Stimulated activated CD8-positive, alpha-beta memory T cell treated with anti-CD3 and anti-CD28 coated beads, Interleukin-7, amount 100 ng/mL, for 48 hours (primary cell): ENCODE results near the gene ITSN2.

Experiments used
- DNase-seq, 2 donors: peaks; one replicate each; pipeline ENCODE4 v3.0.0-alpha.2; 2020; ENCODE audit warnings: low read depth in 1 of 2; ENCODE audit errors: extremely low read depth in 1 of 2

ITSN2 gene

GRCh38 chr2:24189551-24189950 lies 170.8 kb downstream of the ITSN2 start:
- DNase-seq: no peak

- DNase-seq: no peak
Measured at GRCh38 chr2:24183366-24184069, 176.8 kb downstream of the ITSN2 start.

- no peak for DNase-seq
Measured at GRCh38 chr2:24182507-24182906, 177.8 kb downstream of the ITSN2 start.

GRCh38 chr2:24181849-24182248 lies 178.5 kb downstream of the ITSN2 start:
- DNase-seq: no peak

GRCh38 chr2:24179683-24180082 lies 180.7 kb downstream of the ITSN2 start:
- no peak for DNase-seq

- no peak for DNase-seq
Measured at GRCh38 chr2:24176326-24176725, 184.0 kb downstream of the ITSN2 start.

- DNase-seq: no peak
Measured at GRCh38 chr2:24175631-24176187, 184.6 kb downstream of the ITSN2 start.

- DNase-seq: no peak
Measured at GRCh38 chr2:24174851-24175277, 185.5 kb downstream of the ITSN2 start, which contains the start of gene FAM228A. FAM228A (plus strand) TSS chr2:24175053; CDS start chr2:24175481, 428 bp downstream.

- DNase-seq: no peak
Measured at GRCh38 chr2:24169023-24169422, 191.3 kb downstream of the ITSN2 start.

GRCh38 chr2:24164416-24164973 lies 195.8 kb downstream of the ITSN2 start:
- peak; percentile 6 to 8 for DNase-seq

GRCh38 chr2:24163601-24164000 lies 196.7 kb downstream of the ITSN2 start:
- no peak for DNase-seq

- no peak for DNase-seq
Measured at GRCh38 chr2:24163186-24163585, 197.2 kb downstream of the ITSN2 start.

GRCh38 chr2:24162494-24162893 lies 197.8 kb downstream of the ITSN2 start:
- no peak for DNase-seq

GRCh38 chr2:24160761-24161160 lies 199.6 kb downstream of the ITSN2 start:
- no peak for DNase-seq

- no peak for DNase-seq
Measured at GRCh38 chr2:24159708-24160107, 200.6 kb downstream of the ITSN2 start.

- no peak for DNase-seq
Measured at GRCh38 chr2:24158131-24158530, 202.2 kb downstream of the ITSN2 start.

- DNase-seq: no peak
Measured at GRCh38 chr2:24153478-24153877, 206.9 kb downstream of the ITSN2 start.
